Measurements from ENCODE around the gene IFT80. TPM values are rescaled to one million over a fixed set of nuclear protein-coding genes. Genes with fewer than 3 reads are reported as not detected.

Gene IFT80
- polyA plus RNA-seq, 1 of the 3 experiments (the other 2 are of a cell fraction), result 10.5 TPM

DNA sequence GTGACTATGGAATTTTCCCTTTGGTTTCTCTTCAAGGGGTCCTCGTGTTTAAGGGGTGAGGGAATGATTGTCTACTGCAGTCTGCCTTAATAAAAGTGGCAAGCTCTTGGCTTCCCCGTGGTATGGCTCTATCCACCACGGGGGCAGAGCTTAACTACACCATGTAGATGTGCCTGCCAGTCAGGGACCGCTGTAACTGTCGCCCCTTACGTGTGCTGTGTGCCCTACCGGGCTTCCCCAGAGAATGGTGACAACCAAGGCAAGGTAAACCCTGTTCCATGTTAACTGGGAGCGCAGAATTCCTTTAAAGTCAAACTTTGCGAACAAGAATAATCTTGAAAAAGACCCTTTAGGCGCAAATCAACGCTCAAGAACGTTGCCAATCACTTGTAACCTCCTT lies 174.8 kb downstream of the IFT80 start:
- WGBS (ENCODE audit: low lambda C conversion rate), result 82% methylated on average over 12 of the region's 12 CpGs
- Histone ChIP-seq H3K9me2 (no peaks in the 10 kb centered on the region), H2AFZ (ENCODE audit: low read depth) (no peak overlapping the region), H3K27me3 (ENCODE audit: insufficient read depth) (peaks cover 23% of the 10 kb centered on the region), H3K4me2 (no peak overlapping the region), H3K79me2 (ENCODE audit: insufficient read depth) (no peaks in the 10 kb centered on the region), H3K9me3 (no peaks in the 10 kb centered on the region), H3K9ac (no peak overlapping the region), H3K27ac (ENCODE audit: low read depth in 2 of 2, low read length in 1 of 2) (no peak overlapping the region), H3K36me3 (replicated peaks in 1 of 2; ENCODE audit: control insufficient read depth in 1 of 2, insufficient read depth in 2 of 2, low read length in 1 of 2) (no peaks in the 10 kb centered on the region), H4K20me1 (ENCODE audit: insufficient read depth) (no peaks in the 10 kb centered on the region), H3K4me1 (ENCODE audit: control insufficient read depth in 1 of 2, insufficient read depth in 2 of 2, low read depth in 1 of 2, low read length in 1 of 2) (peaks cover 0 to 12% of the 10 kb centered on the region in 2 experiments; a peak in 1 of 4 replicates), H3F3A (replicated peaks; ENCODE audit: insufficient read depth) (peaks cover 7% of the 10 kb centered on the region), H3K4me3 (ENCODE audit: low read depth in 2 of 2, low read length in 1 of 2) (no peak overlapping the region)
- no peak for DNase-seq
- TF ChIP-seq NRF1 (IDR thresholded peaks at IDR 0.05; ENCODE audit: low read depth, low read length) (no peak), RXRA (IDR thresholded peaks at IDR 0.05; ENCODE audit: borderline replicate concordance, low read depth) (no peak), TAF1 (IDR thresholded peaks at IDR 0.05; ENCODE audit: borderline replicate concordance, low read depth, low read length) (no peak), JUND (IDR thresholded peaks at IDR 0.05) (no peak), REST (IDR thresholded peaks at IDR 0.05; ENCODE audit: low read depth, low read length) (no peak), POLR2AphosphoS5 (IDR thresholded peaks at IDR 0.05; ENCODE audit: low read depth, low read length) (no peak)
- TF ChIP-seq, protein P1, sequence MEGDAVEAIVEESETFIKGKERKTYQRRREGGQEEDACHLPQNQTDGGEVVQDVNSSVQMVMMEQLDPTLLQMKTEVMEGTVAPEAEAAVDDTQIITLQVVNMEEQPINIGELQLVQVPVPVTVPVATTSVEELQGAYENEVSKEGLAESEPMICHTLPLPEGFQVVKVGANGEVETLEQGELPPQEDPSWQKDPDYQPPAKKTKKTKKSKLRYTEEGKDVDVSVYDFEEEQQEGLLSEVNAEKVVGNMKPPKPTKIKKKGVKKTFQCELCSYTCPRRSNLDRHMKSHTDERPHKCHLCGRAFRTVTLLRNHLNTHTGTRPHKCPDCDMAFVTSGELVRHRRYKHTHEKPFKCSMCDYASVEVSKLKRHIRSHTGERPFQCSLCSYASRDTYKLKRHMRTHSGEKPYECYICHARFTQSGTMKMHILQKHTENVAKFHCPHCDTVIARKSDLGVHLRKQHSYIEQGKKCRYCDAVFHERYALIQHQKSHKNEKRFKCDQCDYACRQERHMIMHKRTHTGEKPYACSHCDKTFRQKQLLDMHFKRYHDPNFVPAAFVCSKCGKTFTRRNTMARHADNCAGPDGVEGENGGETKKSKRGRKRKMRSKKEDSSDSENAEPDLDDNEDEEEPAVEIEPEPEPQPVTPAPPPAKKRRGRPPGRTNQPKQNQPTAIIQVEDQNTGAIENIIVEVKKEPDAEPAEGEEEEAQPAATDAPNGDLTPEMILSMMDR (IDR thresholded peaks at IDR 0.05), result no peak
- ChIA-PET POLR2A (interaction anchor here (1.7 kb wide), 1 partner anchor 177 kb away, joined by 3 read pairs; no protein-coding TSS in a partner anchor), CTCF (interaction anchor here (1.6 to 4.2 kb wide), 3 partner anchors 61 to 191 kb away, joined by 6 to 23 read pairs (median 15); no protein-coding TSS in a partner anchor)

- Histone ChIP-seq H4K20me1 (ENCODE audit: insufficient read depth) (no peaks in the 10 kb centered on the region), H3K4me2 (no peak overlapping the region), H2AFZ (ENCODE audit: low read depth) (no peak overlapping the region), H3K27ac (ENCODE audit: low read depth in 2 of 2, low read length in 1 of 2) (no peak overlapping the region), H3K9ac (no peak overlapping the region), H3K27me3 (ENCODE audit: insufficient read depth) (peaks cover 13% of the 10 kb centered on the region), H3K9me2 (no peaks in the 10 kb centered on the region), H3K4me3 (ENCODE audit: low read depth in 2 of 2, low read length in 1 of 2) (no peak overlapping the region), H3K4me1 (ENCODE audit: control insufficient read depth in 1 of 2, insufficient read depth in 2 of 2, low read depth in 1 of 2, low read length in 1 of 2) (peaks cover 0 to 3% of the 10 kb centered on the region in 2 experiments; a peak in 1 of 4 replicates), H3K79me2 (ENCODE audit: insufficient read depth) (no peaks in the 10 kb centered on the region), H3K9me3 (no peaks in the 10 kb centered on the region), H3K36me3 (replicated peaks in 1 of 2; ENCODE audit: control insufficient read depth in 1 of 2, insufficient read depth in 2 of 2, low read length in 1 of 2) (no peaks in the 10 kb centered on the region), H3F3A (replicated peaks; ENCODE audit: insufficient read depth) (no peaks in the 10 kb centered on the region)
- CTCF ChIA-PET, result interaction anchor here (0.7 to 1.5 kb wide), 4 partner anchors 8 to 25 kb away, joined by 3 read pairs; no protein-coding TSS in a partner anchor
- POLR2A ChIA-PET, result interaction anchor here (0.6 kb wide), 1 partner anchor 228 kb away, joined by 3 read pairs; no protein-coding TSS in a partner anchor
- no peak for DNase-seq
- TF ChIP-seq EZH2phosphoT487 (IDR thresholded peaks at IDR 0.05; ENCODE audit: borderline replicate concordance, low read depth) (no peak), RFX5 (IDR thresholded peaks at IDR 0.05; ENCODE audit: low read length) (no peak), NFIC (IDR thresholded peaks at IDR 0.05; ENCODE audit: borderline replicate concordance) (no peak)
- TF ChIP-seq, protein P2, sequence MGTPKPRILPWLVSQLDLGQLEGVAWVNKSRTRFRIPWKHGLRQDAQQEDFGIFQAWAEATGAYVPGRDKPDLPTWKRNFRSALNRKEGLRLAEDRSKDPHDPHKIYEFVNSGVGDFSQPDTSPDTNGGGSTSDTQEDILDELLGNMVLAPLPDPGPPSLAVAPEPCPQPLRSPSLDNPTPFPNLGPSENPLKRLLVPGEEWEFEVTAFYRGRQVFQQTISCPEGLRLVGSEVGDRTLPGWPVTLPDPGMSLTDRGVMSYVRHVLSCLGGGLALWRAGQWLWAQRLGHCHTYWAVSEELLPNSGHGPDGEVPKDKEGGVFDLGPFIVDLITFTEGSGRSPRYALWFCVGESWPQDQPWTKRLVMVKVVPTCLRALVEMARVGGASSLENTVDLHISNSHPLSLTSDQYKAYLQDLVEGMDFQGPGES (IDR thresholded peaks at IDR 0.05; ENCODE audit: low read depth, low read length), result no peak
- WGBS (ENCODE audit: low lambda C conversion rate), result 85% methylated on average over 2 of the region's 2 CpGs
Measured at GRCh38 chr3:160221019-160221418, 178.0 kb downstream of the IFT80 start.
